ENCODE measurements around the gene STYX.

STYX gene, protein sequence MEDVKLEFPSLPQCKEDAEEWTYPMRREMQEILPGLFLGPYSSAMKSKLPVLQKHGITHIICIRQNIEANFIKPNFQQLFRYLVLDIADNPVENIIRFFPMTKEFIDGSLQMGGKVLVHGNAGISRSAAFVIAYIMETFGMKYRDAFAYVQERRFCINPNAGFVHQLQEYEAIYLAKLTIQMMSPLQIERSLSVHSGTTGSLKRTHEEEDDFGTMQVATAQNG

DNA sequence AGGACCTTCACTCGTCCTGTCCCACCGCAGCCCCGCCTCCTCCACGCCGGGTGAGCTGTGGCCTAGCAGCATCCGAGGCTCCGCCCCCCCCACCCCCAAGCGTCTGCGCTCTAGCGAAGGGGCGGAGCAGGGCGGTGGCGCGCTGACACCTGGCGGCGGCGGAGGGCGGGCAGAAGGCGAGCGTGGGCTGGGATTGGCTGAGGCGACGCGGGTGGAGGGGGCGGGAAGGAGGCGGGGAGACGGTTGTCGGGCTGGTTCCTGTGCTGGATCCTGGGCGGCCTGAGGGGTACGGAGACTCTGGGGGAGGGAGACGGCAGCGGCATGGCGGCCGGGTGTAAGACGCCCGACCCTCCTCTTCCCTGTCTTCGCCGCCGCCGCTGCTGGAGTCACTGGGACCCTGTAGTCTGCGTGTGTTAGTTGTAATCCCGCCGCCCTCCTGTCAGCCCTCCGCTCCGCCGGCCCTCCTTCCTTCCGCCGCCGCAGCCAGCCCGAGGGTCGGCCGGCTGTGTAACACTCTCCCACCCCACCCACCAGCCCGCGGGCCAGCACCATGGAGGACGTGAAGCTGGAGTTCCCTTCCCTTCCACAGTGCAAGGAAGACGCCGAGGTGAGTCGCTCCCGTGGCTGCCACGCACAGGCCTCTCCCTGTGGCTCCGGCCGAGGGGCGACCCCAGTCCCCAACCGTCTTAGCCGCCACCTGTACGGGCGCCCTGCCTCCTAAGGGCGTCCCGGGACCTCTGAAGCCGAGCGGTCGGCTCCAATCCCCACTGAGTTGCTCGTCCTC lies at the start of gene STYX:
STYX (plus strand) TSS at position 242 of the 784 bp plus-strand sequence; CDS start at position 551, 309 bp downstream.
- no peaks in the 10 kb centered on the region for H3K9me3 ChIP-seq (ENCODE audit: control insufficient read depth, insufficient read depth, low read length)
- H3K9ac ChIP-seq (ENCODE audit: low read depth, low read length) = peak within 1 kb of the TSS; percentile 90
- no peaks in the 10 kb centered on the region for H3K27me3 ChIP-seq (ENCODE audit: control insufficient read depth, insufficient read depth, low read length)
- H3K4me3 ChIP-seq (ENCODE audit: low read depth, low read length) = peak within 1 kb of the TSS; percentile 81
- peaks cover under 1% of the 10 kb centered on the region for H3K36me3 ChIP-seq (ENCODE audit: control insufficient read depth, insufficient read depth, low read length)
- peaks cover 6% of the 10 kb centered on the region for H3K4me1 ChIP-seq (ENCODE audit: control insufficient read depth, insufficient read depth, low read length)

- peaks cover 8% of the 10 kb centered on the region for H3K4me1 ChIP-seq (ENCODE audit: control insufficient read depth, insufficient read depth, low read length)
- no peaks in the 10 kb centered on the region for H3K36me3 ChIP-seq (ENCODE audit: control insufficient read depth, insufficient read depth, low read length)
- H3K4me3 ChIP-seq (ENCODE audit: low read depth, low read length) = no peak overlapping the region
- H3K9me3 ChIP-seq (ENCODE audit: control insufficient read depth, insufficient read depth, low read length) = no peaks in the 10 kb centered on the region
- H3K27me3 ChIP-seq (ENCODE audit: control insufficient read depth, insufficient read depth, low read length) = no peaks in the 10 kb centered on the region
- no peak overlapping the region for H3K9ac ChIP-seq (ENCODE audit: low read depth, low read length)
Measured at GRCh38 chr14:52683985-52684520, 45.9 kb upstream of the STYX start.

DNA sequence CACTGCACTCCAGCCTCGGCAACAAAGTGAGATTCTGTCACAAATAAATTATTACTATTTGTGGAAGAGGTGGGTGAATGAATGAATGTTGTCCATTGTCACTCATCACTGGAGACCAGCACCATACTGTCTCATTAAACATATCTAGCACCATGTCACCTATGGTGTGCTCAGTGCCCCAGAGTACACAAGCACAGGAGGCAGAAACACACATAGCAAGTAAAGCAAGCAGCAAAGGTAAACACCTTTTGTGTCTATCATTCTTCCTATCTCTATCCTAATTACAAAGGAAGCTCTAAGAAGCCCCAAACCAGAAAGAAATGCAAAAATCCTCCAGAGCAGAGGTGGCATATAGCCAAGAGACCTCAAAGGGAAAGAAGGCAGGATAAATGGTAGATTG lies 43.8 kb upstream of the STYX start:
- no peaks in the 10 kb centered on the region for H3K9me3 ChIP-seq (ENCODE audit: control insufficient read depth, insufficient read depth, low read length)
- no peaks in the 10 kb centered on the region for H3K27me3 ChIP-seq (ENCODE audit: control insufficient read depth, insufficient read depth, low read length)
- H3K4me3 ChIP-seq (ENCODE audit: low read depth, low read length) = no peak overlapping the region
- H3K36me3 ChIP-seq (ENCODE audit: control insufficient read depth, insufficient read depth, low read length) = no peaks in the 10 kb centered on the region
- no peak overlapping the region for H3K9ac ChIP-seq (ENCODE audit: low read depth, low read length)
- peaks cover 8% of the 10 kb centered on the region for H3K4me1 ChIP-seq (ENCODE audit: control insufficient read depth, insufficient read depth, low read length)

DNA sequence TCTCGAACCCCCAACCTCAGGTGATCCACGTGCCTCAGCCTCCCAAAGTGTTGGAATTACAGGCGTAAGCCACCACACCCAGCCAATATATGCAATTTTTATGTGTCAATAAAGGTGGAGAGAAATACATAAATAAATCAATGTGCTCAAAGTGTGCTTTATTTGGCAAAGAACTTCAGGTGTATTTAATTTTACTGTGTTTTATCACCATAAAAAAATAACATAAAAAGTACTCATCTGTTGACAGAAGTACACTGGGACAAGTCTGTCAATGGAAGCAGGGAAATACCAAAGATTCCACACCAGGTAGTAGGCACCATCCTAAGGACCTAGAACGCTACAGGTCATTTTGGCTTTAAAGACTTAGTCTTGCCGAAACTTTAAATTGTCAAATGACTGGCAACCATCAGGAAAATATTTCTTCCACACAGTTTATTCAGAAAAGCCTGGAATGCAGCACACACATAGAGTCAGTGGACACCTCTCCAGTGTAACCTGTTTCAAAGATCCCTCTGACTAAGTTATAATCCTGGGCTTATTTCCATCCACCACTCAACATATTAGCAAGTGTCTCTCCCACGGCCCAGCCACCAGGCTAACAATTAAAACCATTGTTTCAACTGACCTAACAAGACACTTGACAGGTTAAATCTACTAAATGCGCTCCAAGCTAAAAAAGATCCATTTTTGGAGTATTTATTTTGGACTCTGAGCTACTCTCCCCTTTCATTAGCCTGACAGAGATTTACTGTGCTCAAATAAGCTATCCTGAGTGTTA lies 38.8 kb upstream of the STYX start:
- no peaks in the 10 kb centered on the region for H3K9me3 ChIP-seq (ENCODE audit: control insufficient read depth, insufficient read depth, low read length)
- H3K4me1 ChIP-seq (ENCODE audit: control insufficient read depth, insufficient read depth, low read length) = no peaks in the 10 kb centered on the region
- no peak overlapping the region for H3K4me3 ChIP-seq (ENCODE audit: low read depth, low read length)
- peaks cover 4% of the 10 kb centered on the region for H3K27me3 ChIP-seq (ENCODE audit: control insufficient read depth, insufficient read depth, low read length)
- no peak overlapping the region for H3K9ac ChIP-seq (ENCODE audit: low read depth, low read length)
- no peaks in the 10 kb centered on the region for H3K36me3 ChIP-seq (ENCODE audit: control insufficient read depth, insufficient read depth, low read length)

GRCh38 chr14:52692248-52692962 lies 37.6 kb upstream of the STYX start:
- Histone ChIP-seq H3K9me3 (ENCODE audit: control insufficient read depth, insufficient read depth, low read length) (no peaks in the 10 kb centered on the region), H3K4me3 (ENCODE audit: low read depth, low read length) (no peak overlapping the region), H3K4me1 (ENCODE audit: control insufficient read depth, insufficient read depth, low read length) (no peaks in the 10 kb centered on the region), H3K36me3 (ENCODE audit: control insufficient read depth, insufficient read depth, low read length) (no peaks in the 10 kb centered on the region), H3K9ac (ENCODE audit: low read depth, low read length) (no peak overlapping the region), H3K27me3 (ENCODE audit: control insufficient read depth, insufficient read depth, low read length) (peaks cover 4% of the 10 kb centered on the region)

GRCh38 chr14:52693036-52693435 lies 36.9 kb upstream of the STYX start:
- no peak overlapping the region for H3K4me3 ChIP-seq (ENCODE audit: low read depth, low read length)

GRCh38 chr14:52693532-52693931 lies 36.4 kb upstream of the STYX start:
- Histone ChIP-seq H3K27me3 (ENCODE audit: control insufficient read depth, insufficient read depth, low read length) (peaks cover 4% of the 10 kb centered on the region), H3K4me1 (ENCODE audit: control insufficient read depth, insufficient read depth, low read length) (no peaks in the 10 kb centered on the region), H3K9ac (ENCODE audit: low read depth, low read length) (no peak overlapping the region), H3K9me3 (ENCODE audit: control insufficient read depth, insufficient read depth, low read length) (no peaks in the 10 kb centered on the region), H3K4me3 (ENCODE audit: low read depth, low read length) (no peak overlapping the region), H3K36me3 (ENCODE audit: control insufficient read depth, insufficient read depth, low read length) (no peaks in the 10 kb centered on the region)

More at GRCh38 chr14:52693036-52693435, 36.9 kb upstream of the STYX start:
- Histone ChIP-seq H3K27me3 (ENCODE audit: control insufficient read depth, insufficient read depth, low read length) (peaks cover 4% of the 10 kb centered on the region), H3K36me3 (ENCODE audit: control insufficient read depth, insufficient read depth, low read length) (no peaks in the 10 kb centered on the region), H3K9me3 (ENCODE audit: control insufficient read depth, insufficient read depth, low read length) (no peaks in the 10 kb centered on the region), H3K4me1 (ENCODE audit: control insufficient read depth, insufficient read depth, low read length) (no peaks in the 10 kb centered on the region), H3K9ac (ENCODE audit: low read depth, low read length) (no peak overlapping the region)

- Histone ChIP-seq H3K9ac (ENCODE audit: low read depth, low read length) (peak overlapping the region; percentile 67), H3K36me3 (ENCODE audit: control insufficient read depth, insufficient read depth, low read length) (no peaks in the 10 kb centered on the region), H3K9me3 (ENCODE audit: control insufficient read depth, insufficient read depth, low read length) (no peaks in the 10 kb centered on the region), H3K27me3 (ENCODE audit: control insufficient read depth, insufficient read depth, low read length) (peaks cover 4% of the 10 kb centered on the region), H3K4me3 (ENCODE audit: low read depth, low read length) (peak overlapping the region; percentile 89), H3K4me1 (ENCODE audit: control insufficient read depth, insufficient read depth, low read length) (no peaks in the 10 kb centered on the region)
Measured at GRCh38 chr14:52694761-52695480, 35.0 kb upstream of the STYX start.

GRCh38 chr14:52695481-52696091 lies 34.4 kb upstream of the STYX start, which contains the start of gene ERO1A:
ERO1A (minus strand) TSS chr14:52695558; CDS start chr14:52695481, 77 bp downstream.
- Histone ChIP-seq H3K4me1 (ENCODE audit: control insufficient read depth, insufficient read depth, low read length) (no peaks in the 10 kb centered on the region), H3K9ac (ENCODE audit: low read depth, low read length) (peak within 1 kb of the TSS; percentile 67), H3K36me3 (ENCODE audit: control insufficient read depth, insufficient read depth, low read length) (no peaks in the 10 kb centered on the region), H3K4me3 (ENCODE audit: low read depth, low read length) (peak within 1 kb of the TSS; percentile 89), H3K9me3 (ENCODE audit: control insufficient read depth, insufficient read depth, low read length) (no peaks in the 10 kb centered on the region), H3K27me3 (ENCODE audit: control insufficient read depth, insufficient read depth, low read length) (peaks cover 4% of the 10 kb centered on the region)

- Histone ChIP-seq H3K36me3 (ENCODE audit: control insufficient read depth, insufficient read depth, low read length) (no peaks in the 10 kb centered on the region), H3K9ac (ENCODE audit: low read depth, low read length) (no peak overlapping the region), H3K4me1 (ENCODE audit: control insufficient read depth, insufficient read depth, low read length) (no peaks in the 10 kb centered on the region), H3K9me3 (ENCODE audit: control insufficient read depth, insufficient read depth, low read length) (no peaks in the 10 kb centered on the region), H3K27me3 (ENCODE audit: control insufficient read depth, insufficient read depth, low read length) (no peaks in the 10 kb centered on the region), H3K4me3 (ENCODE audit: low read depth, low read length) (no peak overlapping the region)
Measured at GRCh38 chr14:52700701-52701172, 29.2 kb upstream of the STYX start.
